HG03108 (cell line): ENCODE data around the gene KNCN.

Experiments used
- ATAC-seq: cut with Tn5 transposase; IDR thresholded peaks from one replicate; pipeline ENCODE4 v1.9.1; 2021; ENCODE audit warnings: moderate library complexity; ENCODE audit not compliant: unreplicated experiment

Gene KNCN

DNA sequence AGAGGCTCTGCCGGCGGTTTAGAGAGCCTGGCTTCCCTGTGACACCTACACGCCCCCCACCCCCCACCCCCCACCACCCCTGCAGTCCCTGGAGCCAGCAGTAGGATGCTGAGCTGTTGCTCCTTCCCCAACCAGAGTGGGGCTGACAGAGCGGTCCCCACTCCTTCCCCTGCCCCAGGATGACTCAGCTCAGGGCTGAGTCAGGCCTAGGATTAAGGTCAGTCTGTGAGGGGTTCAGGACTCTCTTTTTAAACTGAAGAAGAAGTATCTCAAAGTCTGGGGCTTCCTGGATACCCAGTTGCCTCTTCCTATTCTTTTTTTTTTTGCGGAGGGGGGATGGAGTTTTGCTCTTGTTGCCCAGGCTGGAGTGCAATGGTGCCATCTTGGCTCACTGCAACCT, 42.7 kb downstream of the KNCN start:
- no peak for ATAC-seq

DNA sequence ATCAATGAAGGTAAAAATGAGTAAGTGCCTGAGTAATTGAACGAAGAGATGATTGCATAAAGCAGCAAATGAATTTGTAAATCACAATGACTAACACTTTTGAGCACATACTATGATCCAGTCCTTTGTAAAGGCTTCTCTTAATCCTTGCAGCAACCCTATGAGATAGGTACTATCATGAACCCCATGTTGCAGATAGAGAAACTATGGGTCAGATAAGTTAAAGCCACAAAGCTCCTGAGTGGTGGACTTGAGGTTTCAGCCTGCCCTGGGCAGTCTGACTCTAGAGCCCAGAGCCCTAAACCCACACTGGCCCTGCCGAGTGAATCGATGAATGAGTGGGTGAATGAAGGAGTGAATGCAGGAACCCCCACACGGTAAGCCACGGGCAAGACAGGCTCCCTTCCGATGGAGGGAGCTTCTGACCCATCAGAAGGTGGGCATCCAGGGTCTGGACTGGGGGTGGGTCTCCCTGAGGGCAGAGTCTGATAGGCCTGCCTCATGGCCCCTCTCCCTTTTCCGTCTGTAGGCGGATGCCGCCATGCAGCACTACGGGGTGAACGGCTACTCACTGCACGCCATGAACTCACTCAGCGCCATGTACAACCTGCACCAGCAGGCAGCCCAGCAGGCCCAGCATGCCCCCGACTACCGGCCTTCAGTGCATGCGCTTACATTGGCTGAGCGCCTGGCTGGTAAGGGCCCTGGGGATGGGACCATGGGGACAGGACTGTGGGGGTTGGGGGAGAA, 44.8 kb downstream of the KNCN start:
- ATAC-seq = no peak

DNA sequence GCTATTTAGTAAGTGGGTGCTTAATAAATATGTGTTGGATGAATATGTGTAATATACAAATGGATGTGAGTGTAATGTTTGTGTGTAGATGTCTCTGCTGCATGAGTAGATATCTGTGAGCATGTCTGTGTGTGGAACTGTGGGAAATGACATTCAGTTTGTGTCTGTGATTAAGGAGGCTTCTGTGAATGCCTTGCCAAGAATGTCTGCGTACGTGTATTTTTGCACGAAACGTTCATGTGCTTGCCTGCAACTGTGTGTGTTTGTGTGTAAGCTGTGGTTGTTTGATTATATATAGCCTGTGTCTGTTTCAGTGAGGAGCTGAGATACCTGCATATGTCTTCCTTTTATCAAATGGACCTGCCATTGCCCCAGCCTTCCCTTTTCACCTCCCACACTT, 48.0 kb downstream of the KNCN start:
- no peak for ATAC-seq

GRCh38 chr1:46501528-46501927, 49.9 kb downstream of the KNCN start:
- ATAC-seq = no peak

DNA sequence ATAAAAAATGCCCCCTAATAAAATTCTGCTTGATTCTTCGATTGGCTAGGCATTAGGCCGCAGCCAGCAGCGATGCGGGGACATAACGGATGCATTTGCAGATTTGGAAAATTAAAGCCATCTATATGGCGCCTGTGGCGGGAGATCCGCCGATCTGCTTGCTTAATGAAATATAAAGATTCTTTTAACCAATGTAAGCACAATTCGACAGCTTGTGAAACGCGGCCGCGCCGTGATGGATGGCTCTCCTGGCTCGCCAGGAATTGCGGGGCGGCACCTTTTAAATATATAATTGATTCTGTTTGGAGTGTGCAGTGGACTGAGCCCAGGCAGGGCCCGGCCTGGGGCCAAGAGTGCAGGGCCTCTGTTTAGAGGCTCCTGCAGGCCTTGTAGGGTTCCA, 53.8 kb downstream of the KNCN start:
- ATAC-seq = no peak

GRCh38 chr1:46497020-46497419, 54.4 kb downstream of the KNCN start:
- no peak for ATAC-seq

GRCh38 chr1:46496505-46496904, 54.9 kb downstream of the KNCN start:
- ATAC-seq = no peak

GRCh38 chr1:46495778-46496177, 55.7 kb downstream of the KNCN start:
- ATAC-seq = no peak
